CD8-positive, alpha-beta memory T cell (primary cell): Measurements from ENCODE around the gene MAPK14. TPM values are rescaled to one million over a fixed set of nuclear protein-coding genes. Genes with fewer than 3 reads are reported as not detected.
A peak's percentile ranks its signal among the peaks of the same experiment; 100 is the strongest.

Source experiments
- CTCF ChIA-PET: fragments of 350-600 bp; sonication (Branson Sonifier 250); formaldehyde crosslinking; loops from one replicate; lab custom pipeline; 2021; ENCODE audit warnings: antibody characterized with exemption; lab: Charles Lee
- POLR2A ChIA-PET: fragments of 350-600 bp; sonication (Branson Sonifier 250); formaldehyde crosslinking; loops from one replicate; lab custom pipeline; 2021; ENCODE audit warnings: antibody characterized with exemption; lab: Charles Lee
- DNase-seq, 5 donors: peaks; one replicate each; pipeline versions ENCODE4 v3.0.0 to v3.0.0-alpha.2; 2020 to 2022; ENCODE audit warnings: mixed read lengths in 1 of 5
- H3K27ac ChIP-seq: one replicate; pipeline ENCODE4 v1.7.0; 2013; ENCODE audit warnings: low read depth, mild to moderate bottlenecking, low read length, moderate library complexity
- H3K27me3 ChIP-seq: 2 replicates; pipeline ENCODE4 v1.7.0; 2013; ENCODE audit warnings: low read length, mild to moderate bottlenecking; ENCODE audit not compliant: insufficient read depth, poor library complexity, severe bottlenecking
- H3K36me3 ChIP-seq: 2 replicates; pipeline ENCODE4 v1.7.0; 2013; ENCODE audit warnings: mild to moderate bottlenecking, low read length, moderate library complexity; ENCODE audit not compliant: insufficient read depth
- H3K4me1 ChIP-seq: 2 replicates; pipeline ENCODE4 v1.7.0; 2013; ENCODE audit warnings: mild to moderate bottlenecking, low read length, moderate library complexity; ENCODE audit not compliant: insufficient read depth
- H3K4me3 ChIP-seq: 2 replicates; pipeline ENCODE4 v1.7.0; 2013; ENCODE audit warnings: mild to moderate bottlenecking, low read length
- H3K9me3 ChIP-seq: 2 replicates; pipeline ENCODE4 v1.7.0; 2013; ENCODE audit warnings: mild to moderate bottlenecking, low read length
- H3K27ac Mint-ChIP-seq, 8 donors: one replicate each; pipeline ENCODE4 v1.8.0; 2020 to 2021; ENCODE audit warnings: mixed read lengths in 8 of 8, mild to moderate bottlenecking in 6 of 8, inconsistent platforms in 3 of 8, moderate library complexity in 3 of 8
- H3K27me3 Mint-ChIP-seq, 2 donors: one replicate each; pipeline ENCODE4 v1.8.0; 2020 to 2021; ENCODE audit warnings: mixed read lengths in 2 of 2, mild to moderate bottlenecking in 1 of 2, moderate library complexity in 1 of 2
- H3K36me3 Mint-ChIP-seq, 3 donors: one replicate each; pipeline ENCODE4 v1.8.0; 2020 to 2021; ENCODE audit warnings: mixed read lengths in 3 of 3, inconsistent platforms in 1 of 3, mild to moderate bottlenecking in 1 of 3
- H3K4me1 Mint-ChIP-seq, 3 donors: one replicate each; pipeline ENCODE4 v1.8.0; 2020 to 2021; ENCODE audit warnings: mixed read lengths in 3 of 3, inconsistent platforms in 1 of 3, mild to moderate bottlenecking in 1 of 3
- H3K4me3 Mint-ChIP-seq, 7 donors: one replicate each; pipeline ENCODE4 v1.8.0; 2020 to 2021; ENCODE audit warnings: mixed read lengths in 7 of 7, mild to moderate bottlenecking in 6 of 7, moderate library complexity in 4 of 7, inconsistent platforms in 2 of 7
- H3K9me3 Mint-ChIP-seq, 5 donors: one replicate each; pipeline ENCODE4 v1.8.0; 2020 to 2022; ENCODE audit warnings: mixed read lengths in 5 of 5, mild to moderate bottlenecking in 3 of 5, moderate library complexity in 2 of 5, inconsistent platforms in 1 of 5
- polyA plus RNA-seq: library from polyadenylated mRNA; unstranded; fragments of 300-500 nt; fragmentation: Illumina TruSeq; gene quantifications from one replicate; pipeline ENCODE4 v1.2.3, GENCODE V29; 2021
- total RNA-seq, 2 experiments: library from RNA; stranded (reverse); gene quantifications; one replicate each; pipeline ENCODE4 v1.2.3, GENCODE V29; 2021

The MAPK14 gene
- total and polyA plus RNA-seq, 3 experiments from 2014 or later, result 46.5 to 52.5 (median 48.4) TPM

GRCh38 chr6:36114798-36115408 lies 87.3 kb downstream of the MAPK14 start:
- peak overlapping the region; percentile 12 for H3K4me3 ChIP-seq
- POLR2A ChIA-PET, result interaction anchor here (0.9 to 1.0 kb wide), 2 partner anchors 9 to 86 kb away, joined by 3 read pairs; no protein-coding TSS in a partner anchor
- peak in 1 of 5 donors; percentile 47 for DNase-seq
- H3K9me3 ChIP-seq, result no peaks in the 10 kb centered on the region
- H3K27ac Mint-ChIP-seq, result peak overlapping the region; percentile 59 to 95 (median 89)
- H3K4me3 Mint-ChIP-seq, result peak overlapping the region; percentile 38 to 82 (median 75)
- H3K36me3 ChIP-seq, result no peaks in the 10 kb centered on the region
- H3K27me3 Mint-ChIP-seq, result no peaks in the 10 kb centered on the region
- H3K27me3 ChIP-seq, result no peaks in the 10 kb centered on the region
- peaks cover 0 to 21% (median 4%) of the 10 kb centered on the region in 3 donors for H3K36me3 Mint-ChIP-seq
- H3K9me3 Mint-ChIP-seq, result no peaks in the 10 kb centered on the region
- H3K4me1 ChIP-seq, result peaks cover 83% of the 10 kb centered on the region
- peaks cover 72 to 86% (median 79%) of the 10 kb centered on the region in 3 donors for H3K4me1 Mint-ChIP-seq
- no peak overlapping the region for H3K27ac ChIP-seq
- CTCF ChIA-PET, result interaction anchor here (1.0 to 2.7 kb wide), 2 partner anchors 20 to 89 kb away, joined by 3 to 7 read pairs; no protein-coding TSS in a partner anchor

- H3K9me3 ChIP-seq, result no peaks in the 10 kb centered on the region
- Mint-ChIP-seq H3K27ac (peak overlapping the region in 7 of 8 donors; percentile 59 to 92 (median 87)), H3K36me3 (peaks cover 0 to 16% (median 4%) of the 10 kb centered on the region in 3 donors), H3K27me3 (no peaks in the 10 kb centered on the region), H3K4me3 (peak overlapping the region; percentile 38 to 82 (median 75)), H3K9me3 (no peaks in the 10 kb centered on the region), H3K4me1 (peaks cover 74 to 86% (median 80%) of the 10 kb centered on the region in 3 donors)
- H3K27ac ChIP-seq, result no peak overlapping the region
- H3K4me1 ChIP-seq, result peaks cover 83% of the 10 kb centered on the region
- H3K27me3 ChIP-seq, result no peaks in the 10 kb centered on the region
- H3K4me3 ChIP-seq, result no peak overlapping the region
- ChIA-PET POLR2A (interaction anchor here (1.0 kb wide), 1 partner anchor 87 kb away, joined by 3 read pairs; no protein-coding TSS in a partner anchor), CTCF (interaction anchor here (1.0 kb wide), 2 partner anchors 88 kb away, joined by 3 read pairs; partner anchors contain the start of gene MAPK14)
- no peak for DNase-seq
- no peaks in the 10 kb centered on the region for H3K36me3 ChIP-seq
Observed at GRCh38 chr6:36115412-36115811, 87.8 kb downstream of the MAPK14 start.

- H3K36me3 ChIP-seq, result no peaks in the 10 kb centered on the region
- H3K4me1 ChIP-seq, result peaks cover 89% of the 10 kb centered on the region
- no peaks in the 10 kb centered on the region for H3K9me3 ChIP-seq
- H3K36me3 Mint-ChIP-seq, result peaks cover 0 to 11% (median 4%) of the 10 kb centered on the region in 3 donors
- no peaks in the 10 kb centered on the region for H3K27me3 ChIP-seq
- H3K27ac Mint-ChIP-seq, result peak overlapping the region in 6 of 8 donors; percentile 31 to 96 (median 67)
- no peak for DNase-seq
- peak overlapping the region in 5 of 7 donors; percentile 5 to 82 (median 32) for H3K4me3 Mint-ChIP-seq
- ChIA-PET CTCF (interaction anchor here (1.0 kb wide), 1 partner anchor 88 kb away, joined by 3 read pairs; the partner anchor contains the start of gene MAPK14), POLR2A (interaction anchor here (0.8 kb wide), 1 partner anchor 15 kb away, joined by 4 read pairs; no protein-coding TSS in a partner anchor)
- H3K4me3 ChIP-seq, result no peak overlapping the region
- no peaks in the 10 kb centered on the region for H3K9me3 Mint-ChIP-seq
- H3K27me3 Mint-ChIP-seq, result no peaks in the 10 kb centered on the region
- peaks cover 82 to 91% (median 89%) of the 10 kb centered on the region in 3 donors for H3K4me1 Mint-ChIP-seq
- H3K27ac ChIP-seq, result no peak overlapping the region
Observed at GRCh38 chr6:36116066-36116864, 88.7 kb downstream of the MAPK14 start.

- no peaks in the 10 kb centered on the region for H3K27me3 Mint-ChIP-seq
- H3K4me1 Mint-ChIP-seq, result peaks cover 89 to 96% (median 94%) of the 10 kb centered on the region in 3 donors
- Histone ChIP-seq H3K36me3 (no peaks in the 10 kb centered on the region), H3K9me3 (no peaks in the 10 kb centered on the region), H3K4me3 (no peak overlapping the region), H3K27ac (no peak overlapping the region), H3K27me3 (no peaks in the 10 kb centered on the region), H3K4me1 (peaks cover 96% of the 10 kb centered on the region)
- peak overlapping the region in 6 of 8 donors; percentile 26 to 98 (median 96) for H3K27ac Mint-ChIP-seq
- peaks cover 0 to 7% (median 4%) of the 10 kb centered on the region in 3 donors for H3K36me3 Mint-ChIP-seq
- CTCF ChIA-PET, result interaction anchor here (1.0 kb wide), 1 partner anchor 22 kb away, joined by 6 read pairs; no protein-coding TSS in a partner anchor
- H3K4me3 Mint-ChIP-seq, result peak overlapping the region in 4 of 7 donors; percentile 5 to 68 (median 34)
- DNase-seq, result no peak
- POLR2A ChIA-PET, result no interaction called here
- H3K9me3 Mint-ChIP-seq, result no peaks in the 10 kb centered on the region
Observed at GRCh38 chr6:36116943-36117342, 89.3 kb downstream of the MAPK14 start.

GRCh38 chr6:36117658-36118549 lies 90.3 kb downstream of the MAPK14 start:
- H3K4me3 ChIP-seq, result peak overlapping the region; percentile 3
- no peaks in the 10 kb centered on the region for H3K9me3 ChIP-seq
- Mint-ChIP-seq H3K27me3 (no peaks in the 10 kb centered on the region), H3K4me1 (peaks cover 94 to 99% (median 97%) of the 10 kb centered on the region in 3 donors), H3K4me3 (peak overlapping the region in 6 of 7 donors; percentile 34 to 84 (median 70)), H3K36me3 (peaks cover 0 to 4% (median 3%) of the 10 kb centered on the region in 3 donors), H3K27ac (peak overlapping the region; percentile 96 to 99 (median 98)), H3K9me3 (no peaks in the 10 kb centered on the region)
- H3K27me3 ChIP-seq, result no peaks in the 10 kb centered on the region
- peaks cover 99% of the 10 kb centered on the region for H3K4me1 ChIP-seq
- no peaks in the 10 kb centered on the region for H3K36me3 ChIP-seq
- ChIA-PET POLR2A (no interaction called here), CTCF (interaction anchor here (1.0 to 1.6 kb wide), 3 partner anchors 14 to 23 kb away, joined by 3 to 8 read pairs (median 6); no protein-coding TSS in a partner anchor)
- no peak for DNase-seq
- peak overlapping the region; percentile 57 for H3K27ac ChIP-seq

- ChIA-PET CTCF (interaction anchor here (1.1 to 1.6 kb wide), 5 partner anchors 9 to 91 kb away, joined by 3 to 8 read pairs (median 4); partner anchors contain the start of gene MAPK14), POLR2A (interaction anchor here (0.7 to 1.1 kb wide), 2 partner anchors 9 to 22 kb away, joined by 3 read pairs; no protein-coding TSS in a partner anchor)
- Histone ChIP-seq H3K27me3 (no peaks in the 10 kb centered on the region), H3K4me3 (peak overlapping the region; percentile 0), H3K9me3 (no peaks in the 10 kb centered on the region), H3K36me3 (no peaks in the 10 kb centered on the region), H3K27ac (peak overlapping the region; percentile 57), H3K4me1 (peaks cover 99% of the 10 kb centered on the region)
- H3K9me3 Mint-ChIP-seq, result no peaks in the 10 kb centered on the region
- peak overlapping the region; percentile 96 to 99 (median 98) for H3K27ac Mint-ChIP-seq
- peak; percentile 59 to 87 (median 59) for DNase-seq
- H3K36me3 Mint-ChIP-seq, result peaks cover 0 to 4% (median 3%) of the 10 kb centered on the region in 3 donors
- H3K27me3 Mint-ChIP-seq, result no peaks in the 10 kb centered on the region
- H3K4me3 Mint-ChIP-seq, result peak overlapping the region; percentile 28 to 84 (median 66)
- H3K4me1 Mint-ChIP-seq, result peaks cover 95 to 99% (median 98%) of the 10 kb centered on the region in 3 donors
Observed at GRCh38 chr6:36118550-36119107, 91.0 kb downstream of the MAPK14 start.
